KOPT-K1 (cell line): ENCODE data around the gene AANAT.
"Not testable (repeated sequence)": the region's sequence is repeated elsewhere in the genome, so short reads cannot be mapped to it uniquely, and the experiment has no call there.

ENCODE experiments used
- H3K27ac ChIP-seq: fragments of 200-600 bp; sonication (generic); 2 replicates; pipeline ENCODE4 v1.5.1; 2016; ENCODE audit warnings: antibody characterized with exemption, mild to moderate bottlenecking, low read depth, low read length; ENCODE audit not compliant: poor library complexity, severe bottlenecking
- H3K36me3 ChIP-seq: fragments of 200-600 bp; sonication (generic); 2 replicates; pipeline ENCODE4 v1.5.1; 2017; ENCODE audit warnings: antibody characterized with exemption, mild to moderate bottlenecking, low read length, moderate library complexity; ENCODE audit not compliant: insufficient read depth
- H3K9me3 ChIP-seq: fragments of 200-600 bp; sonication (generic); 2 replicates; pipeline ENCODE4 v1.5.1; 2017; ENCODE audit warnings: antibody characterized with exemption, low read length, mild to moderate bottlenecking; ENCODE audit not compliant: insufficient read depth, poor library complexity, severe bottlenecking

The AANAT gene

GRCh38 chr17:76500074-76500746 lies 32.8 kb downstream of the AANAT start:
- H3K27ac ChIP-seq = no peak overlapping the region
- no peaks in the 10 kb centered on the region for H3K36me3 ChIP-seq
- no peaks in the 10 kb centered on the region for H3K9me3 ChIP-seq

GRCh38 chr17:76500747-76501017 lies 33.3 kb downstream of the AANAT start:
- Histone ChIP-seq H3K36me3 (no peaks in the 10 kb centered on the region), H3K27ac (no peak overlapping the region), H3K9me3 (no peaks in the 10 kb centered on the region)

- H3K36me3 ChIP-seq = no peaks in the 10 kb centered on the region
- no peaks in the 10 kb centered on the region for H3K9me3 ChIP-seq
- peak within 1 kb of the TSS; percentile 21 for H3K27ac ChIP-seq
Measured at GRCh38 chr17:76501018-76501826, 33.8 kb downstream of the AANAT start, which contains the start of gene RHBDF2. TSS of gene RHBDF2 (minus strand) at chr17:76501423. CDS start at chr17:76481524, 19,899 bp downstream.

DNA sequence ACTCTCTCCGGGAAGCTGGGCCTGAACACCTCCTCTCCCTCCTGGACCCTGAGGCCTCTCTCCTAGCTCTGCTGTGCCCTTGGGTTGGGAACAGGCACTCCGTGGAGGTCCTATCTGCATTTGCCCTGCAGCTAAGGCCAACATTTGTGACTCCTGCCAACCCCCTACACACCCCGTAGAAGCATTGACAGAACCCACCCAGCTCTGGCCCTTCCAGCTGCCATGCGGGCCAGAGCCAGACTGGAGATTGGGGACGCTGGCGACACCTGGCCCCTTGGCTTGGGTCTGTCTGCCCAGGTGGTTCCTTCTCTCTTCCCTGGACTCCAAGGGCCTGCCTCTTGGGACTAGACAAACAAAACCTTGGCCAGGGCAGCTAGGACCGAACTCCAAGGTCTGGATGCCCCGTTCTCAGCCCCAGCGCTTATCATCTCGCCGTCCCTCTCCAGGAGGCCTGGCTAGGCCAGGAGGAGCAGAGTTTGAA lies 34.5 kb downstream of the AANAT start:
- Histone ChIP-seq H3K9me3 (no peaks in the 10 kb centered on the region), H3K27ac (peak overlapping the region; percentile 21)

GRCh38 chr17:76502341-76503211 lies 35.2 kb downstream of the AANAT start:
- Histone ChIP-seq H3K36me3 (no peaks in the 10 kb centered on the region), H3K9me3 (no peaks in the 10 kb centered on the region), H3K27ac (no peak overlapping the region)

More for the DNA sequence above, 34.5 kb downstream of the AANAT start:
- H3K36me3 ChIP-seq = no peaks in the 10 kb centered on the region

DNA sequence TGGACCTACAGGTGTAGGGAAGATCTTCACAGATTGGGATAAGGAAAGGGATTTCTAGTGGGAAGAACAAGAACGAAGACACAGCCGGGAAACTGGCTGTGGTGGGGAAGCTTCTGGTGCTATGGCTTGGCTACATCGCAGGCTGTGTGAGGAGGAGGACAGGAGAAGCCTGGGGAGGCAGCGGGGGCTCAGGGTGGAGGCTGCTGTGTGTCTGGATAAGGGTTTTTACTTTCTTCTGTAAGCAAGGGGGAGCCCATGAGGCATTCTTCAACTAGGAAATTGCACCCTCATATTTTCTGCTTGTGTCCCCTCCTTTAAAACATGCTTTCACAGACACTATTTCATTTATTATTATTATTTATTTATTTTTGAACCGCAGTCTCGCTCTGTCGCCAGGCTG lies 36.7 kb downstream of the AANAT start:
- H3K36me3 ChIP-seq = no peaks in the 10 kb centered on the region
- H3K27ac ChIP-seq = no peak overlapping the region
- no peaks in the 10 kb centered on the region for H3K9me3 ChIP-seq

GRCh38 chr17:76506408-76507345 lies 39.3 kb downstream of the AANAT start:
- Histone ChIP-seq H3K36me3 (no peaks in the 10 kb centered on the region), H3K27ac (no peak overlapping the region), H3K9me3 (no peaks in the 10 kb centered on the region)

DNA sequence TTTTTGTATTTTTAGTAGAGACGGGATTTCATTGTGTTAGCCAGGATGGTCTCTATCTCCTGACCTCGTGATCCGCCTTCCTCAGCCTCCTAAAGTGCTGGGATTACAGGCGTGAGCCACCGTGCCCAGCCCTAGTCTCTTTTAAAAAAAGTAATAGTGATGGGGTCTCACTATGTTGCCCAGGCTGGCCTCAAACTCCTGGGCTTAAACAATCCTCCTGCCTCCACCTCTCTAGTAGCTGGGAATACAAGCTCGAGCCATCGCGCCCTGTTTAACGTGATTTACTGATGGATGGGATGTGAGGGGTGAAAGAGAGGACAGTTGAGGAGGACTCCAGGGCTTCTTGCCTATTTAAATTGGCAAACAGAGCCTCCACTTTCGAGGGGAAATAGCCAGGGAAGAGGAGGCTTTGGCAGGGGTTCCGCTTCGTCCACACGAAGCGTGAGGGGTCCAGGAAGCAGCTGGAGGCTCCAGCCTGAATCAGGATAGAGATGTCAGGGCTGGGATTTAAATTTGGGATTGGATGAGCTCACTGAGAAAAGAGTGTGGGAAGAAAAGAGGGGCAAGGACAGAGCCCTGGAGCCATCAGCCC lies 41.2 kb downstream of the AANAT start:
- not testable (repeated sequence) for H3K27ac ChIP-seq, H3K36me3 ChIP-seq, H3K9me3 ChIP-seq

GRCh38 chr17:76510831-76511244 lies 43.4 kb downstream of the AANAT start:
- H3K27ac ChIP-seq = no peak overlapping the region
- no peaks in the 10 kb centered on the region for H3K9me3 ChIP-seq
- H3K36me3 ChIP-seq = no peaks in the 10 kb centered on the region

DNA sequence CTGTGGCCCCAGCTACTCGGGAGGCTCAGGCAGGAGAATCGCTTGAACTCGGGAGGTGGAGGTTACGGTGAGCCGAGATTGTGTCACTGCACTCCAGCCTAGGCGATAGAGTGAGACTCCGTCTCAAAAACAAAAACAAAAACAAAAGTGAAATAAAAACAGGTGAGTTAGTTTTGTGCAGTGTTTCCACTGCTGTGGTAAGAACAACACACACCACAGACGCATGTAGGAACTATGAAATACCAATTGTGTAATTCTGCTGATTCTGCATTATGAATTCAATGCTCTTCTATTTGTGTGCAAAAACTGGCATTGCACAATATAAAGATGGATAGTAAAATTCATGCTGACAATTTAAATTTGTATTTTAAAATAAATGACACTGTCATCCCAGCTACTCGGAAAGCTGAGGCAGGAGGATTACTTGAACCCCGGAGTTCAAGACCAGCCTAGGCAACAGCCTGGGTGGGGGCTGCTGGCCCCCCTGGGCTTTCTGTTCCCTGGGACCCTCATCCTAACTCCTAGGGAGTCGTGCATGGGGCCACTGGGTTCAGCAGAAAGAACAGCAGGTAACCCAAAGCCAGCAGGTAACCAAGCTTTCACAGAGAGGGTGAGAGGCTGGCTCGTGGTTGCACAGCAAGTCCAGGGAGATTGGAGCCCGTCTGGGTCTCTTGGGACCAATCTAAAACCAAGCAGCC lies 44.4 kb downstream of the AANAT start:
- Histone ChIP-seq H3K9me3 (no peaks in the 10 kb centered on the region), H3K27ac (no peak overlapping the region), H3K36me3 (no peaks in the 10 kb centered on the region)

DNA sequence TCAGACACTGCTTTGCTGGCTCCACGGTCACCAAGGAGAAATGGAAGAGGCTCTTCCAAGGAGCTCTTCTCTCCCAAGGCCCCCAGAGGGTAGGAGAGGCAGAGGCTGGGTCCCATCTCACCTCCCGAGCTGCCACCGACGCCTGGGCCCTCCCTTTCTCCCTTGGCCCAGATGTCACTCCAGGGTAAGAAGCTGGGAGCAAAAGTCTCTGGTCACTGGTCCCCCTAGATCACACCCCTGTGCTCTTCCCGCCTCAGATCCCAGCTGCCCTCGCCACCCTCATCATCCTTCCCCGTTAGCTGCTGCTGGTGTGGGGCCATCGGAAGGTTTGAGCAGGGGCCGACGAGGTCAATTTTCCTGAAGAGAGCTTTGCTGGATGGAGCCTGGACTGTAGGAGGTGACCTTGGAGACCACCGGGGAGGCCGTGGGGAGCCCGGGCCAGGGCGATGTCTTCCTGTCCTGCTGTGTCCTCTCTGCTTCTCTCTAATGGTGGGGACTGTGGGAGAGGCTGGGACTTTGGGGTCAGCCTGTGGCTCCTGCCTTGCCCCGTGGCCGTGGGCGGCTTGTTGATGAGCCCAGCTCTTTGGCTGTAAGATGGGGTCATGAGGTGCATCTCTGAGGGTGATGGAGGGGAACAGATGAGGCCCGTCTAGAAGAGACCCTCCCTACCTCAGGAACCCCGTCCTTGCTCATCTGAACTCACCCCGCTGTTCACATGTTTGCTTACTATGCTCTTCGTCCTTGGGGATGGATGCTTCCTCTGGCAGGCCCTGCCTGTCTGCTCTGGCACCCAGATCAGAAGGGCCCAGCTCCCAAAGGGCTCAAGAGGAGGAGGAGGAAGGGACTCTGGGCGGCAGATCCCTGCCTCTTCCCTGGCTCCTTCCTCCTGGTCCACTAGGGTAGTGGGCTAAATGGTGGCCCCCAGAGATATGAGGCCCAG lies 45.2 kb downstream of the AANAT start:
- Histone ChIP-seq H3K9me3 (no peaks in the 10 kb centered on the region), H3K27ac (no peak overlapping the region), H3K36me3 (no peaks in the 10 kb centered on the region)

DNA sequence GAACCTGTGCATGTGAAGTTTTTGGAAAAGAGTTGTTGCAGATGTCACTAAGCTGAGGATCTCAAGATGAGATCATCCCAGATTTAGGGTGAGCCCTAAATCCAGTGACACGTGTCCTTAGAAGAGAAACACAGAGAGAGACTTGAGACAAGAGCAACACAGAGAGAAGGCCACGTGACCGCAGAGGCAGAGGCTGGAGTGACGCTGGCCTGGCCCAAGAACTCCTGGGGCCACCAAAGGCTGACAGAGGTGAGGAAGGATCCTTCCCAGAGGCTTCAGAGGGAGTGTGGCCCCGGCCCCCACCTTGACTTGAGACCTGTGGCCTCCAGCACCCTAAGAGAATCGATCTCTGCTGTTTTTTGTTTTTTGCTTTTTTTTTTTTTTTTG lies 45.9 kb downstream of the AANAT start:
- Histone ChIP-seq H3K27ac (no peak overlapping the region), H3K36me3 (no peaks in the 10 kb centered on the region), H3K9me3 (no peaks in the 10 kb centered on the region)

- not testable (repeated sequence) for H3K27ac ChIP-seq, H3K36me3 ChIP-seq, H3K9me3 ChIP-seq
Measured at GRCh38 chr17:76514355-76514754, 47.0 kb downstream of the AANAT start.
